IMR-90 (cell line): Measurements from ENCODE around the gene HSD17B7. TPM values are rescaled to one million over a fixed set of nuclear protein-coding genes. Genes with fewer than 3 reads are reported as not detected.
"Not testable (repeated sequence)": the region's sequence is repeated elsewhere in the genome, so short reads cannot be mapped to it uniquely, and the experiment has no call there.

ENCODE experiments used
- ATAC-seq: fragments of 200-7000 bp; cut with Tn5 transposase; 2 replicates; pipeline ENCODE4 v1.9.1; 2020; ENCODE audit warnings: low read depth, mild to moderate bottlenecking, moderate library complexity
- BruUV-seq: library from RNA; stranded (reverse); fragments of 400-500 nt; replicated peaks from 2 replicates; lab custom pipeline; 2021; lab: Mats Ljungman, UMichigan
- CTCF ChIA-PET: fragments of 300-600 bp; formaldehyde crosslinking; extraction: SDS; loops from one replicate; lab custom pipeline; 2021; ENCODE audit warnings: antibody characterized with exemption; lab: Yijun Ruan, JAX
- POLR2A ChIA-PET: fragments of 300-600 bp; sonication (Branson Sonifier 250); formaldehyde crosslinking; loops from one replicate; lab custom pipeline; 2022; ENCODE audit warnings: antibody characterized with exemption; ENCODE audit not compliant: unreplicated experiment; lab: Charles Lee
- DNase-seq: peaks from one replicate; pipeline ENCODE4 v3.0.0; 2013
- H2AFZ ChIP-seq: replicated peaks from 2 replicates; pipeline ENCODE3; 2013; ENCODE audit warnings: low read length, mild to moderate bottlenecking; ENCODE audit not compliant: poor library complexity
- H2AK5ac ChIP-seq: 2 replicates; pipeline ENCODE4 v1.6.1; 2013; ENCODE audit warnings: low read depth, low read length, inconsistent platforms
- H2AK9ac ChIP-seq: replicated peaks from 2 replicates; pipeline ENCODE3; 2013; ENCODE audit warnings: mild to moderate bottlenecking, low read depth, low read length, moderate library complexity; ENCODE audit not compliant: poor library complexity
- H2BK120ac ChIP-seq: 2 replicates; pipeline ENCODE4 v1.6.1; 2013; ENCODE audit warnings: low read depth, low read length, inconsistent platforms
- H2BK15ac ChIP-seq: 3 replicates; pipeline ENCODE4 v1.6.1; 2013; ENCODE audit warnings: low read depth, low read length, inconsistent platforms
- H2BK20ac ChIP-seq: 2 replicates; pipeline ENCODE4 v1.6.1; 2013; ENCODE audit warnings: low read depth, mild to moderate bottlenecking, inconsistent platforms, low read length, moderate library complexity
- H2BK5ac ChIP-seq: 2 replicates; pipeline ENCODE4 v1.6.1; 2013; ENCODE audit warnings: mild to moderate bottlenecking, low read depth, low read length, inconsistent platforms; ENCODE audit not compliant: poor library complexity, severe bottlenecking
- H3K14ac ChIP-seq: replicated peaks from 2 replicates; pipeline ENCODE4 v1.6.1; 2013; ENCODE audit warnings: low read depth, low read length, inconsistent platforms
- H3K18ac ChIP-seq: 2 replicates; pipeline ENCODE4 v1.6.1; 2013; ENCODE audit warnings: low read depth, low read length, control low read depth
- H3K23ac ChIP-seq: 2 replicates; pipeline ENCODE4 v1.6.1; 2013; ENCODE audit warnings: low read depth, low read length, inconsistent platforms
- H3K27ac ChIP-seq: 2 replicates; pipeline ENCODE4 v1.5.1; 2013; ENCODE audit warnings: mild to moderate bottlenecking, control low read depth, low read length; ENCODE audit not compliant: insufficient read depth
- H3K27me3 ChIP-seq: 2 replicates; pipeline ENCODE4 v1.6.1; 2013; ENCODE audit warnings: low read length; ENCODE audit not compliant: control insufficient read depth, insufficient read depth
- H3K36me3 ChIP-seq: 2 replicates; pipeline ENCODE4 v1.6.1; 2013; ENCODE audit warnings: low read length, mixed read lengths; ENCODE audit not compliant: control insufficient read depth, insufficient read depth
- H3K4ac ChIP-seq: 2 replicates; pipeline ENCODE4 v1.6.1; 2013; ENCODE audit warnings: low read depth, low read length, inconsistent platforms
- H3K4me1 ChIP-seq: 2 replicates; pipeline ENCODE4 v1.6.1; 2013; ENCODE audit warnings: low read length, mixed read lengths; ENCODE audit not compliant: control insufficient read depth, insufficient read depth
- H3K4me2 ChIP-seq: 2 replicates; pipeline ENCODE4 v1.6.1; 2013; ENCODE audit warnings: low read depth, mild to moderate bottlenecking, control low read depth, low read length, moderate library complexity
- H3K4me3 ChIP-seq: 2 replicates; pipeline ENCODE4 v1.5.1; 2013; ENCODE audit warnings: low read depth, mild to moderate bottlenecking, control low read depth, low read length, moderate library complexity; ENCODE audit not compliant: insufficient read depth
- H3K56ac ChIP-seq: 2 replicates; pipeline ENCODE4 v1.6.1; 2013; ENCODE audit warnings: low read length, inconsistent platforms; ENCODE audit not compliant: insufficient read depth; ENCODE audit errors: extremely low read depth
- H3K79me1 ChIP-seq, 2 experiments: 2 replicates each; pipeline ENCODE4 v1.6.1; 2013; ENCODE audit warnings: low read length in 2 of 2, inconsistent platforms in 1 of 2, low read depth in 1 of 2
- H3K9ac ChIP-seq: 2 replicates; pipeline ENCODE4 v1.6.1; 2013; ENCODE audit warnings: low read depth, low read length, control low read depth
- H3K9me1 ChIP-seq: 2 replicates; pipeline ENCODE4 v1.6.1; 2013; ENCODE audit warnings: low read length, inconsistent platforms; ENCODE audit not compliant: insufficient read depth
- H3K9me3 ChIP-seq: 2 replicates; pipeline ENCODE4 v1.6.1; 2013; ENCODE audit warnings: low read length; ENCODE audit not compliant: control insufficient read depth, insufficient read depth
- H4K20me1 ChIP-seq: 2 replicates; pipeline ENCODE4 v1.6.1; 2013; ENCODE audit warnings: low read length, inconsistent platforms; ENCODE audit not compliant: insufficient read depth
- H4K5ac ChIP-seq: 2 replicates; pipeline ENCODE4 v1.6.1; 2013; ENCODE audit warnings: mild to moderate bottlenecking, low read depth, low read length, control low read depth
- H4K8ac ChIP-seq, 2 experiments: 2 replicates each; pipeline ENCODE4 v1.6.1; 2013; ENCODE audit warnings: low read depth in 2 of 2, low read length in 2 of 2, control low read depth in 1 of 2, inconsistent platforms in 1 of 2
- H4K91ac ChIP-seq: 2 replicates; pipeline ENCODE4 v1.6.1; 2013; ENCODE audit warnings: low read depth, low read length, inconsistent platforms; ENCODE audit not compliant: insufficient read depth
- RAD21 ChIP-seq: IDR thresholded peaks from 2 replicates; pipeline ENCODE4 v1.6.1; 2012; ENCODE audit warnings: low read length, improper control_type of control experiment
- SMC3 ChIP-seq: fragments of 150-350 bp; IDR thresholded peaks from 2 replicates; pipeline ENCODE4 v1.6.1; 2016; ENCODE audit warnings: low read depth, mild to moderate bottlenecking, antibody characterized with exemption, low read length, moderate library complexity
- WGBS, 2 experiments: methylation state at CpG; one replicate each; pipeline versions ENCODE4 v1.1.5 to v1.1.7; 2013; ENCODE audit warnings: missing lambda C conversion rate in 2 of 2; ENCODE audit not compliant: insufficient read length in 1 of 2; ENCODE audit errors: extremely low coverage in 2 of 2; 5-methylcytosine and 5-hydroxymethylcytosine counted together
- dilution Hi-C: fragments of 300-500 bp; cut with HindIII; formaldehyde crosslinking; loops from one replicate; pipeline ENCODE4 v1.14.3; 2018; ENCODE audit warnings: low sequenced_read_pairs; ENCODE audit not compliant: unreplicated experiment
- in situ Hi-C: fragments of 300-500 bp; cut with MboI; formaldehyde crosslinking; loops from 3 replicates; pipeline ENCODE4 v1.14.3; 2019; ENCODE audit warnings: low sequenced_read_pairs, inconsistent platforms, mixed read lengths
- intact Hi-C: fragments of 100-400 bp; cut with micrococcal nuclease; formaldehyde crosslinking; loops from 2 replicates; pipeline ENCODE4 v1.10.0; 2022
- polyA plus RNA-seq, 3 experiments: library from polyadenylated mRNA; depleted of rRNA; stranded (reverse); fragments of >200 nt; gene quantifications; 2 replicates each; pipeline ENCODE4 v1.2.3, GENCODE V29; 2012; ENCODE audit warnings: low replicate concordance in 1 of 3
- total RNA-seq: library from RNA; depleted of rRNA; stranded (reverse); fragments of >200 nt; gene quantifications from 2 replicates; pipeline ENCODE4 v1.2.3, GENCODE V29; 2012
- TF ChIP-seq, protein P1 (sequence below): conservative IDR thresholded peaks from 2 replicates; pipeline ENCODE4 v1.5.1; 2012; ENCODE audit warnings: mild to moderate bottlenecking, low read depth, low read length, improper control_type of control experiment

The HSD17B7 gene
- total and polyA plus RNA-seq, 2 of the 4 experiments (the other 2 are of a cell fraction): 10.6 to 17.7 TPM

DNA sequence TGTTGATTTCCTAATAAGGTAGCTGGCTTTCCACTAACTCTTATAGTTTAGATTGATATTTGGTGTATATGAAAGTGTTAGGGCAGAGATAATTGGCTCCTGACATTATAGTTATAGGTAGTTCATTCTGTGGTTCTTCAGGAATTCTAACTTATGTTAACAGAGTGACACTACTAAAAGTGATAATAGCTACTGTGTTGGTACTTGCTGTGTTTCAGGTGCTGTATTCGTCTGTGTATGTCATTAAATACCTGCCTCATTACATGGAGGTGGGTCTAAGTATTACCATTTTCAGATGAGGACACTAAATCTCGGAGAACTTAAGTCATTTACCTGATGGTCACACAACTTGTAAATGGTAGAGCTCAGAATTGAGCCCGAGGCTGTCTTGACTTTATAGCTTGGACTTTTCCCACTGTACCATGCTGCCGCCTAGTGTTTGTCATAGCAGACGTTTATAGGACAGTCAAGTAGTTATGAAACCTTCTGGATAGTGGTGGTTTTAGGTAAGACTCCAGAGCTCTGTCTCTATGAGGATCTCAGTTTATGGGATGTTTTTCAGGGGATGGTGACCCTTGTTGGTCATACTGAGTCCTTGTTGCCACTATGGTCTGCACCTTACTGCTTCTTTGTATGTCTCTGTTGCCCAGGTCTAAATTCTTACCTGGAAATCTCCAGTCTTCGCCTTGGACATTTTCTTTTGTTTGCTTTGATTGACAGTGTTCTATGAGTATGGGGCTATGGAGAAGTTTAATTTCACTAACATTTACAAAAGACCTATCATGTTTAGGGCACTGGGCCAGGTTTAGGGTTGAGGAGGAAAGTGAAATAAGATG, 9.7 kb downstream of the HSD17B7 start:
- H3K14ac ChIP-seq, H3K56ac ChIP-seq, H3K4me2 ChIP-seq, H2AK5ac ChIP-seq, POLR2A ChIA-PET, H2BK5ac ChIP-seq, dilution Hi-C loops, H3K9me1 ChIP-seq, H3K9ac ChIP-seq, H3K27me3 ChIP-seq, H3K27ac ChIP-seq, H2AFZ ChIP-seq, H2BK120ac ChIP-seq, H3K18ac ChIP-seq, BruUV-seq, H2BK15ac ChIP-seq, H3K4ac ChIP-seq, H2AK9ac ChIP-seq, H4K5ac ChIP-seq, H2BK20ac ChIP-seq, H3K36me3 ChIP-seq, H3K9me3 ChIP-seq, H3K79me1 ChIP-seq, H3K4me3 ChIP-seq, H3K4me1 ChIP-seq, H4K91ac ChIP-seq, H4K8ac ChIP-seq, H3K23ac ChIP-seq, H4K20me1 ChIP-seq: not testable (repeated sequence)
- CTCF ChIA-PET: interaction anchor here (1.0 to 2.4 kb wide), 4 partner anchors 181 to 232 kb away, joined by 3 to 15 read pairs (median 4); no protein-coding TSS in a partner anchor
- TF ChIP-seq, protein P1, sequence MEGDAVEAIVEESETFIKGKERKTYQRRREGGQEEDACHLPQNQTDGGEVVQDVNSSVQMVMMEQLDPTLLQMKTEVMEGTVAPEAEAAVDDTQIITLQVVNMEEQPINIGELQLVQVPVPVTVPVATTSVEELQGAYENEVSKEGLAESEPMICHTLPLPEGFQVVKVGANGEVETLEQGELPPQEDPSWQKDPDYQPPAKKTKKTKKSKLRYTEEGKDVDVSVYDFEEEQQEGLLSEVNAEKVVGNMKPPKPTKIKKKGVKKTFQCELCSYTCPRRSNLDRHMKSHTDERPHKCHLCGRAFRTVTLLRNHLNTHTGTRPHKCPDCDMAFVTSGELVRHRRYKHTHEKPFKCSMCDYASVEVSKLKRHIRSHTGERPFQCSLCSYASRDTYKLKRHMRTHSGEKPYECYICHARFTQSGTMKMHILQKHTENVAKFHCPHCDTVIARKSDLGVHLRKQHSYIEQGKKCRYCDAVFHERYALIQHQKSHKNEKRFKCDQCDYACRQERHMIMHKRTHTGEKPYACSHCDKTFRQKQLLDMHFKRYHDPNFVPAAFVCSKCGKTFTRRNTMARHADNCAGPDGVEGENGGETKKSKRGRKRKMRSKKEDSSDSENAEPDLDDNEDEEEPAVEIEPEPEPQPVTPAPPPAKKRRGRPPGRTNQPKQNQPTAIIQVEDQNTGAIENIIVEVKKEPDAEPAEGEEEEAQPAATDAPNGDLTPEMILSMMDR: peak; percentile 62
- TF ChIP-seq SMC3: peak; percentile 55
- TF ChIP-seq RAD21: peak; percentile 71
- ATAC-seq: peak; percentile 99
- intact Hi-C loops: loop anchor here (1.0 to 10.0 kb wide), 2 partner anchors 187 to 745 kb away; no protein-coding TSS in a partner anchor
- in situ Hi-C loops: loop anchor here (5.0 kb wide), 1 partner anchor 188 kb away; no protein-coding TSS in a partner anchor
- DNase-seq: peak; percentile 72
- no CpG with 5 or more reads among the region's 6 CpGs for WGBS, 2 experiments

GRCh38 chr1:162807503-162807902, 17.0 kb downstream of the HSD17B7 start:
- H3K23ac ChIP-seq, H3K4ac ChIP-seq, H3K9me3 ChIP-seq, POLR2A ChIA-PET, H4K8ac ChIP-seq, H2BK15ac ChIP-seq, H3K27me3 ChIP-seq, H3K4me1 ChIP-seq, ATAC-seq, H3K56ac ChIP-seq, H4K91ac ChIP-seq, H4K5ac ChIP-seq, dilution Hi-C loops, H2AFZ ChIP-seq, in situ Hi-C loops, H3K79me1 ChIP-seq, H3K4me3 ChIP-seq, H3K4me2 ChIP-seq, DNase-seq, H3K18ac ChIP-seq, H3K14ac ChIP-seq, H3K9ac ChIP-seq, H4K20me1 ChIP-seq, H2BK120ac ChIP-seq, H3K27ac ChIP-seq, H3K9me1 ChIP-seq, CTCF ChIA-PET, H3K36me3 ChIP-seq, H2AK9ac ChIP-seq, BruUV-seq, H2BK5ac ChIP-seq, H2BK20ac ChIP-seq, H2AK5ac ChIP-seq: not testable (repeated sequence)
- no CpG with 5 or more reads among the region's 2 CpGs for whole genome bisulfite sequencing, 2 experiments
- intact Hi-C loops: loop anchor here (10.0 kb wide), 1 partner anchor 753 kb away; no protein-coding TSS in a partner anchor
